Neural progenitor cell (in vitro differentiated cells): Measurements from ENCODE around the gene ANKMY1. TPM values are rescaled to one million over a fixed set of nuclear protein-coding genes. Genes with fewer than 3 reads are reported as not detected.
A peak's percentile ranks its signal among the peaks of the same experiment; 100 is the strongest.

ENCODE experiments used
- DNase-seq: peaks from one replicate; pipeline ENCODE4 v3.0.0-alpha.2; 2016; ENCODE audit warnings: low spot score
- H2AFZ ChIP-seq: fragments of 200-600 bp; sonication (generic); replicated peaks from 2 replicates; pipeline ENCODE4 v1.6.1; 2016; ENCODE audit warnings: antibody characterized with exemption
- H3F3A ChIP-seq: fragments of 200-600 bp; sonication (generic); 2 replicates; pipeline ENCODE4 v1.6.1; 2016; ENCODE audit warnings: antibody characterized with exemption, low read depth
- H3K27ac ChIP-seq: fragments of 200-600 bp; sonication (generic); 2 replicates; pipeline ENCODE4 v1.5.1; 2016; ENCODE audit warnings: mild to moderate bottlenecking
- H3K27me3 ChIP-seq: fragments of 200-600 bp; sonication (generic); 2 replicates; pipeline ENCODE4 v1.6.1; 2016; ENCODE audit warnings: mild to moderate bottlenecking, moderate library complexity
- H3K36me3 ChIP-seq: fragments of 200-600 bp; sonication (generic); 2 replicates; pipeline ENCODE4 v1.5.1; 2016
- H3K4me1 ChIP-seq: fragments of 200-600 bp; sonication (generic); 2 replicates; pipeline ENCODE4 v1.6.1; 2016; ENCODE audit warnings: mixed run types
- H3K4me2 ChIP-seq: fragments of 200-600 bp; sonication (generic); 2 replicates; pipeline ENCODE4 v1.6.1; 2016
- H3K4me3 ChIP-seq: fragments of 200-600 bp; sonication (generic); 2 replicates; pipeline ENCODE4 v1.5.1; 2016
- H3K79me2 ChIP-seq: fragments of 200-600 bp; sonication (generic); 2 replicates; pipeline ENCODE4 v1.6.1; 2016; ENCODE audit warnings: low read depth
- H3K9ac ChIP-seq: fragments of 200-600 bp; sonication (generic); 2 replicates; pipeline ENCODE4 v1.6.1; 2016
- H3K9me3 ChIP-seq: fragments of 200-600 bp; sonication (generic); 2 replicates; pipeline ENCODE4 v1.5.1; 2016; ENCODE audit warnings: low read depth
- H4K20me1 ChIP-seq: fragments of 200-600 bp; sonication (generic); 2 replicates; pipeline ENCODE4 v1.6.1; 2016; ENCODE audit warnings: low read depth
- H3K27ac Mint-ChIP-seq: 3 replicates; pipeline ENCODE4 v1.8.0; 2021; ENCODE audit warnings: mixed read lengths
- H3K27me3 Mint-ChIP-seq: 2 replicates; pipeline ENCODE4 v1.8.0; 2022; ENCODE audit warnings: low read depth, mild to moderate bottlenecking, inconsistent platforms, moderate library complexity, mixed read lengths; ENCODE audit not compliant: insufficient read depth
- H3K36me3 Mint-ChIP-seq: 3 replicates; pipeline ENCODE4 v1.8.0; 2021; ENCODE audit warnings: mixed read lengths
- H3K4me1 Mint-ChIP-seq: 3 replicates; pipeline ENCODE4 v1.8.0; 2021; ENCODE audit warnings: mixed read lengths
- H3K4me3 Mint-ChIP-seq: 3 replicates; pipeline ENCODE4 v1.8.0; 2021; ENCODE audit warnings: mild to moderate bottlenecking, moderate library complexity, mixed read lengths
- H3K9me3 Mint-ChIP-seq: 3 replicates; pipeline ENCODE4 v1.8.0; 2020; ENCODE audit warnings: mixed read lengths
- EZH2 ChIP-seq: fragments of 200-600 bp; sonication (generic); IDR thresholded peaks from 2 replicates; pipeline ENCODE4 v1.6.1; 2017; ENCODE audit warnings: antibody characterized with exemption, mild to moderate bottlenecking, moderate library complexity
- EZH2phosphoT487 ChIP-seq: fragments of 200-600 bp; sonication (generic); IDR thresholded peaks from 2 replicates; pipeline ENCODE4 v1.6.1; 2017; ENCODE audit warnings: antibody characterized with exemption
- total RNA-seq: library from RNA; depleted of rRNA; stranded (reverse); fragments of >200 nt; gene quantifications from 2 replicates; pipeline ENCODE4 v1.2.3, GENCODE V29; 2015; ENCODE audit warnings: low replicate concordance
- TF ChIP-seq, protein P1 (sequence below): fragments of 200-600 bp; sonication (generic); IDR thresholded peaks from 2 replicates; pipeline ENCODE4 v1.5.1; 2017; ENCODE audit warnings: antibody characterized with exemption, mild to moderate bottlenecking

The ANKMY1 gene
- total RNA-seq, 1 donor from 2014 or later: 4.2 TPM

DNA sequence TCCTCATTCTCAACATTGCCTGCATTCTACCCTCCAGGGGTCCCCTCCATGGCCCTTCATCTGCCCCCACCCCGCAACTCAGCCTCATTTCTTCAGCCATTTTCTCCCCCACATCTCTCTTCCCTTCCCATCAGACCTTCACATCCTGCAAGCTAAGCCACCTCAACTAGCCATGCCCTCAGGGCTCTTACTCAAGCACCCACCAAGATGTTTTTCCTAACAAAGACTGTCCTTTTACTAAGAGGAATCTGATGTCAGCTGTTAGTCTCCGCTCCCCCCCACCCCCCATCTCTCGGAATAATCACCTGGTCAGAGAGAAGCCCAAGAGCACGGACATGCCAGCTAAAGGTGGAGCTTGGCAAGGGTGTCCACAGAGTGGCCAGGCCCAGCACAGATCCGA lies 24.0 kb upstream of the ANKMY1 start:
- Histone ChIP-seq H3K4me3 (no peak overlapping the region), H3K27ac (no peak overlapping the region), H2AFZ (no peak overlapping the region), H3K9me3 (no peaks in the 10 kb centered on the region), H3K27me3 (no peaks in the 10 kb centered on the region), H3K79me2 (peaks cover 49% of the 10 kb centered on the region), H3K4me2 (no peak overlapping the region), H3K36me3 (no peaks in the 10 kb centered on the region), H3K4me1 (peaks cover 9% of the 10 kb centered on the region), H3F3A (no peaks in the 10 kb centered on the region), H4K20me1 (peaks cover 48% of the 10 kb centered on the region), H3K9ac (no peak overlapping the region)
- H3K9me3 Mint-ChIP-seq: no peaks in the 10 kb centered on the region
- H3K4me3 Mint-ChIP-seq: no peak overlapping the region
- TF ChIP-seq EZH2phosphoT487: no peak
- no peak for TF ChIP-seq EZH2
- TF ChIP-seq, protein P1, sequence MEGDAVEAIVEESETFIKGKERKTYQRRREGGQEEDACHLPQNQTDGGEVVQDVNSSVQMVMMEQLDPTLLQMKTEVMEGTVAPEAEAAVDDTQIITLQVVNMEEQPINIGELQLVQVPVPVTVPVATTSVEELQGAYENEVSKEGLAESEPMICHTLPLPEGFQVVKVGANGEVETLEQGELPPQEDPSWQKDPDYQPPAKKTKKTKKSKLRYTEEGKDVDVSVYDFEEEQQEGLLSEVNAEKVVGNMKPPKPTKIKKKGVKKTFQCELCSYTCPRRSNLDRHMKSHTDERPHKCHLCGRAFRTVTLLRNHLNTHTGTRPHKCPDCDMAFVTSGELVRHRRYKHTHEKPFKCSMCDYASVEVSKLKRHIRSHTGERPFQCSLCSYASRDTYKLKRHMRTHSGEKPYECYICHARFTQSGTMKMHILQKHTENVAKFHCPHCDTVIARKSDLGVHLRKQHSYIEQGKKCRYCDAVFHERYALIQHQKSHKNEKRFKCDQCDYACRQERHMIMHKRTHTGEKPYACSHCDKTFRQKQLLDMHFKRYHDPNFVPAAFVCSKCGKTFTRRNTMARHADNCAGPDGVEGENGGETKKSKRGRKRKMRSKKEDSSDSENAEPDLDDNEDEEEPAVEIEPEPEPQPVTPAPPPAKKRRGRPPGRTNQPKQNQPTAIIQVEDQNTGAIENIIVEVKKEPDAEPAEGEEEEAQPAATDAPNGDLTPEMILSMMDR: no peak
- no peak overlapping the region for H3K27ac Mint-ChIP-seq
- H3K4me1 Mint-ChIP-seq: peaks cover 24% of the 10 kb centered on the region
- no peak for DNase-seq
- no peaks in the 10 kb centered on the region for H3K27me3 Mint-ChIP-seq
- H3K36me3 Mint-ChIP-seq: peaks cover 4% of the 10 kb centered on the region

GRCh38 chr2:240579771-240580614 lies 22.2 kb upstream of the ANKMY1 start:
- H3K27me3 ChIP-seq: no peaks in the 10 kb centered on the region
- no peak overlapping the region for H2AFZ ChIP-seq
- peaks cover 37% of the 10 kb centered on the region for H3K79me2 ChIP-seq
- Mint-ChIP-seq H3K4me1 (peaks cover 19% of the 10 kb centered on the region), H3K27ac (peak overlapping the region; percentile 5), H3K36me3 (peaks cover 4% of the 10 kb centered on the region), H3K9me3 (no peaks in the 10 kb centered on the region), H3K4me3 (no peak overlapping the region), H3K27me3 (no peaks in the 10 kb centered on the region)
- H3K27ac ChIP-seq: no peak overlapping the region
- H3K9me3 ChIP-seq: no peaks in the 10 kb centered on the region
- TF ChIP-seq, protein P1: peak; percentile 37
- no peak for TF ChIP-seq EZH2
- no peaks in the 10 kb centered on the region for H3F3A ChIP-seq
- peaks cover 4% of the 10 kb centered on the region for H3K4me1 ChIP-seq
- H3K36me3 ChIP-seq: no peaks in the 10 kb centered on the region
- H3K9ac ChIP-seq: no peak overlapping the region
- peak; percentile 52 for DNase-seq
- peaks cover 44% of the 10 kb centered on the region for H4K20me1 ChIP-seq
- H3K4me3 ChIP-seq: no peak overlapping the region
- no peak overlapping the region for H3K4me2 ChIP-seq

GRCh38 chr2:240579071-240579762 lies 21.4 kb upstream of the ANKMY1 start:
- Histone ChIP-seq H3K4me1 (no peaks in the 10 kb centered on the region), H4K20me1 (peaks cover 40% of the 10 kb centered on the region), H2AFZ (no peak overlapping the region), H3K27me3 (no peaks in the 10 kb centered on the region), H3K9me3 (no peaks in the 10 kb centered on the region), H3K27ac (no peak overlapping the region), H3K9ac (no peak overlapping the region), H3K36me3 (no peaks in the 10 kb centered on the region), H3K4me3 (no peak overlapping the region), H3K79me2 (peaks cover 30% of the 10 kb centered on the region), H3K4me2 (no peak overlapping the region), H3F3A (no peaks in the 10 kb centered on the region)
- no peaks in the 10 kb centered on the region for H3K27me3 Mint-ChIP-seq
- no peak overlapping the region for H3K27ac Mint-ChIP-seq
- H3K9me3 Mint-ChIP-seq: no peaks in the 10 kb centered on the region
- no peak for DNase-seq
- TF ChIP-seq, protein P1: no peak
- TF ChIP-seq EZH2phosphoT487 (no peak), EZH2 (no peak)
- peaks cover 12% of the 10 kb centered on the region for H3K4me1 Mint-ChIP-seq
- H3K4me3 Mint-ChIP-seq: no peak overlapping the region
- H3K36me3 Mint-ChIP-seq: peaks cover 4% of the 10 kb centered on the region
